Measurements from ENCODE around the gene GPR25.

GPR25 gene

GRCh38 chr1:200889571-200889970 lies 16.8 kb downstream of the GPR25 start:
- H2BK15ac ChIP-seq (ENCODE audit: low read depth, poor library complexity, severe bottlenecking), result no peak overlapping the region
- no peak overlapping the region for H3K4me3 ChIP-seq (ENCODE audit: insufficient read depth in 1 of 2, low read depth in 1 of 2, low read length in 2 of 2)
- no peak overlapping the region for H3K27ac ChIP-seq (ENCODE audit: low read length, poor library complexity, severe bottlenecking)
- no peak overlapping the region for H3K4ac ChIP-seq (ENCODE audit: low read depth in 1 of 2, low read length in 2 of 2)
- no peak overlapping the region for H2BK5ac ChIP-seq (ENCODE audit: low read depth, low read length, poor library complexity, severe bottlenecking)
- H3K23ac ChIP-seq (ENCODE audit: low read length in 2 of 2), result no peak overlapping the region
- 95% methylated on average over 2 of the region's 2 CpGs for WGBS
- peaks cover 4% of the 10 kb centered on the region for H3K79me1 ChIP-seq (replicated peaks; ENCODE audit: low read length, poor library complexity, severe bottlenecking)
- no peaks in the 10 kb centered on the region for H3K9me3 ChIP-seq (ENCODE audit: control insufficient read depth, low read length)
- H3K18ac ChIP-seq (ENCODE audit: low read depth in 1 of 2, low read length in 2 of 2), result no peak overlapping the region
- H4K8ac ChIP-seq (ENCODE audit: low read length), result no peak overlapping the region
- H2AK5ac ChIP-seq (ENCODE audit: low read length, severe bottlenecking), result no peak overlapping the region
- H3K4me1 ChIP-seq (ENCODE audit: control insufficient read depth, insufficient read depth, low read depth, low read length), result peaks cover 36% of the 10 kb centered on the region
- H2BK120ac ChIP-seq (ENCODE audit: low read depth, low read length), result no peak overlapping the region
- H3K9ac ChIP-seq (ENCODE audit: low read length), result no peak overlapping the region
- no peak overlapping the region for H3K14ac ChIP-seq (ENCODE audit: low read length in 2 of 2)
- H4K91ac ChIP-seq (ENCODE audit: low read length), result no peak overlapping the region
- no peak for DNase-seq
- H3K36me3 ChIP-seq (ENCODE audit: control insufficient read depth in 1 of 2, insufficient read depth in 2 of 2, low read depth in 1 of 2, low read length in 2 of 2), result no peaks in the 10 kb centered on the region
- no peak overlapping the region for H2BK12ac ChIP-seq (ENCODE audit: low read length in 2 of 2)
- H3K4me2 ChIP-seq (ENCODE audit: low read length, poor library complexity, severe bottlenecking), result no peak overlapping the region
- no peak overlapping the region for H2AFZ ChIP-seq (ENCODE audit: low read depth, low read length)
- peaks cover 0 to 82% of the 10 kb centered on the region in 2 experiments for H3K27me3 ChIP-seq (ENCODE audit: control insufficient read depth in 1 of 2, insufficient read depth in 1 of 2, low read length in 2 of 2)

- H3K27me3 ChIP-seq (ENCODE audit: control insufficient read depth in 1 of 2, insufficient read depth in 1 of 2, low read length in 2 of 2), result peaks cover 0 to 85% of the 10 kb centered on the region in 2 experiments
- WGBS, result 93% methylated on average over 9 of the region's 15 CpGs
- H4K91ac ChIP-seq (ENCODE audit: low read length), result no peak overlapping the region
- H2BK12ac ChIP-seq (ENCODE audit: low read length in 2 of 2), result no peak overlapping the region
- peaks cover 4% of the 10 kb centered on the region for H3K79me1 ChIP-seq (replicated peaks; ENCODE audit: low read length, poor library complexity, severe bottlenecking)
- H3K4me3 ChIP-seq (ENCODE audit: insufficient read depth in 1 of 2, low read depth in 1 of 2, low read length in 2 of 2), result no peak overlapping the region
- no peaks in the 10 kb centered on the region for H3K9me3 ChIP-seq (ENCODE audit: control insufficient read depth, low read length)
- no peak overlapping the region for H2BK120ac ChIP-seq (ENCODE audit: low read depth, low read length)
- no peak overlapping the region for H3K27ac ChIP-seq (ENCODE audit: low read length, poor library complexity, severe bottlenecking)
- H2BK15ac ChIP-seq (ENCODE audit: low read depth, poor library complexity, severe bottlenecking), result no peak overlapping the region
- peaks cover 40% of the 10 kb centered on the region for H3K4me1 ChIP-seq (ENCODE audit: control insufficient read depth, insufficient read depth, low read depth, low read length)
- H3K14ac ChIP-seq (ENCODE audit: low read length in 2 of 2), result no peak overlapping the region
- no peak for DNase-seq
- H2AFZ ChIP-seq (ENCODE audit: low read depth, low read length), result no peak overlapping the region
- H4K8ac ChIP-seq (ENCODE audit: low read length), result no peak overlapping the region
- no peak overlapping the region for H2AK5ac ChIP-seq (ENCODE audit: low read length, severe bottlenecking)
- no peak overlapping the region for H3K9ac ChIP-seq (ENCODE audit: low read length)
- H3K4me2 ChIP-seq (ENCODE audit: low read length, poor library complexity, severe bottlenecking), result no peak overlapping the region
- no peak overlapping the region for H2BK5ac ChIP-seq (ENCODE audit: low read depth, low read length, poor library complexity, severe bottlenecking)
- H3K36me3 ChIP-seq (ENCODE audit: control insufficient read depth in 1 of 2, insufficient read depth in 2 of 2, low read depth in 1 of 2, low read length in 2 of 2), result peaks cover 0 to 2% of the 10 kb centered on the region in 2 experiments
- H3K18ac ChIP-seq (ENCODE audit: low read depth in 1 of 2, low read length in 2 of 2), result no peak overlapping the region
- no peak overlapping the region for H3K4ac ChIP-seq (ENCODE audit: low read depth in 1 of 2, low read length in 2 of 2)
- no peak overlapping the region for H3K23ac ChIP-seq (ENCODE audit: low read length in 2 of 2)
Observed at GRCh38 chr1:200890027-200890426, 17.2 kb downstream of the GPR25 start.

GRCh38 chr1:200890818-200891773 lies 18.3 kb downstream of the GPR25 start:
- Histone ChIP-seq H3K4me1 (ENCODE audit: control insufficient read depth, insufficient read depth, low read depth, low read length) (peaks cover 51% of the 10 kb centered on the region), H2BK5ac (ENCODE audit: low read depth, low read length, poor library complexity, severe bottlenecking) (peak overlapping the region; percentile 98), H3K27me3 (ENCODE audit: control insufficient read depth in 1 of 2, insufficient read depth in 1 of 2, low read length in 2 of 2) (peaks cover 0 to 93% of the 10 kb centered on the region in 2 experiments), H3K9me3 (ENCODE audit: control insufficient read depth, low read length) (no peaks in the 10 kb centered on the region), H2AFZ (ENCODE audit: low read depth, low read length) (peak overlapping the region; percentile 79), H3K23ac (ENCODE audit: low read length in 2 of 2) (peak overlapping the region in 1 of 2 experiments; percentile 44), H2AK5ac (ENCODE audit: low read length, severe bottlenecking) (no peak overlapping the region), H3K4me3 (ENCODE audit: insufficient read depth in 1 of 2, low read depth in 1 of 2, low read length in 2 of 2) (peak overlapping the region; percentile 70 to 82), H3K79me1 (replicated peaks; ENCODE audit: low read length, poor library complexity, severe bottlenecking) (peaks cover 4% of the 10 kb centered on the region), H3K9ac (ENCODE audit: low read length) (peak overlapping the region; percentile 84), H3K4me2 (ENCODE audit: low read length, poor library complexity, severe bottlenecking) (peak overlapping the region; percentile 78), H3K27ac (ENCODE audit: low read length, poor library complexity, severe bottlenecking) (peak overlapping the region; percentile 65), H2BK120ac (ENCODE audit: low read depth, low read length) (peak overlapping the region; percentile 89), H4K8ac (ENCODE audit: low read length) (peak overlapping the region; percentile 87), H4K91ac (ENCODE audit: low read length) (peak overlapping the region; percentile 91), H3K18ac (ENCODE audit: low read depth in 1 of 2, low read length in 2 of 2) (peak overlapping the region; percentile 71 to 88), H3K36me3 (ENCODE audit: control insufficient read depth in 1 of 2, insufficient read depth in 2 of 2, low read depth in 1 of 2, low read length in 2 of 2) (peaks cover 0 to 2% of the 10 kb centered on the region in 2 experiments), H3K14ac (ENCODE audit: low read length in 2 of 2) (no peak overlapping the region), H2BK15ac (ENCODE audit: low read depth, poor library complexity, severe bottlenecking) (no peak overlapping the region), H3K4ac (ENCODE audit: low read depth in 1 of 2, low read length in 2 of 2) (peak overlapping the region in 1 of 2 experiments; percentile 63), H2BK12ac (ENCODE audit: low read length in 2 of 2) (peak overlapping the region; percentile 62 to 86)
- 2% methylated on average over 58 of the region's 72 CpGs for WGBS
- peak; percentile 69 for DNase-seq

- DNase-seq, result no peak
- Histone ChIP-seq H2BK120ac (ENCODE audit: low read depth, low read length) (no peak overlapping the region), H3K9me3 (ENCODE audit: control insufficient read depth, low read length) (no peaks in the 10 kb centered on the region), H4K8ac (ENCODE audit: low read length) (no peak overlapping the region), H3K36me3 (ENCODE audit: control insufficient read depth in 1 of 2, insufficient read depth in 2 of 2, low read depth in 1 of 2, low read length in 2 of 2) (peaks cover 0 to 2% of the 10 kb centered on the region in 2 experiments), H3K27ac (ENCODE audit: low read length, poor library complexity, severe bottlenecking) (peak overlapping the region; percentile 65), H2BK15ac (ENCODE audit: low read depth, poor library complexity, severe bottlenecking) (no peak overlapping the region), H4K91ac (ENCODE audit: low read length) (no peak overlapping the region), H2BK12ac (ENCODE audit: low read length in 2 of 2) (no peak overlapping the region), H3K4ac (ENCODE audit: low read depth in 1 of 2, low read length in 2 of 2) (no peak overlapping the region), H3K23ac (ENCODE audit: low read length in 2 of 2) (peak overlapping the region in 1 of 2 experiments; percentile 6), H2BK5ac (ENCODE audit: low read depth, low read length, poor library complexity, severe bottlenecking) (peak overlapping the region; percentile 98), H3K27me3 (ENCODE audit: control insufficient read depth in 1 of 2, insufficient read depth in 1 of 2, low read length in 2 of 2) (peaks cover 0 to 92% of the 10 kb centered on the region in 2 experiments), H3K18ac (ENCODE audit: low read depth in 1 of 2, low read length in 2 of 2) (no peak overlapping the region), H2AFZ (ENCODE audit: low read depth, low read length) (peak overlapping the region; percentile 79), H3K4me2 (ENCODE audit: low read length, poor library complexity, severe bottlenecking) (peak overlapping the region; percentile 78), H3K4me3 (ENCODE audit: insufficient read depth in 1 of 2, low read depth in 1 of 2, low read length in 2 of 2) (peak overlapping the region; percentile 70 to 82), H3K4me1 (ENCODE audit: control insufficient read depth, insufficient read depth, low read depth, low read length) (peaks cover 54% of the 10 kb centered on the region), H2AK5ac (ENCODE audit: low read length, severe bottlenecking) (no peak overlapping the region), H3K14ac (ENCODE audit: low read length in 2 of 2) (no peak overlapping the region), H3K79me1 (replicated peaks; ENCODE audit: low read length, poor library complexity, severe bottlenecking) (peaks cover 4% of the 10 kb centered on the region), H3K9ac (ENCODE audit: low read length) (no peak overlapping the region)
- WGBS, result 5% methylated on average over 6 of the region's 8 CpGs
Observed at GRCh38 chr1:200891774-200892157, 19.0 kb downstream of the GPR25 start.
